NB4 (cell line): ENCODE measurements around the gene UBN1.

ENCODE experiments used
- CTCF ChIP-seq: IDR thresholded peaks from one replicate; pipeline ENCODE4 v1.5.1; 2012; ENCODE audit warnings: low read depth, low read length
- MAX ChIP-seq: IDR thresholded peaks from 2 replicates; pipeline ENCODE4 v1.6.1; 2011; ENCODE audit warnings: low read depth, low read length
- MYC ChIP-seq: IDR thresholded peaks from 2 replicates; pipeline ENCODE4 v1.6.1; 2011; ENCODE audit warnings: low read depth, low read length
- POLR2A ChIP-seq: IDR thresholded peaks from 2 replicates; pipeline ENCODE4 v1.6.1; 2011; ENCODE audit warnings: mild to moderate bottlenecking; ENCODE audit not compliant: insufficient read length; ENCODE audit errors: extremely low read depth

GRCh38 chr16:4862639-4863038, 15.4 kb downstream of the UBN1 start:
- TF ChIP-seq CTCF (no peak), MAX (no peak), POLR2A (no peak), MYC (no peak)
